ENCODE data around the gene SMARCAL1.
"Not testable (repeated sequence)": the region's sequence is repeated elsewhere in the genome, so short reads cannot be mapped to it uniquely, and the experiment has no call there.

Gene SMARCAL1

GRCh38 chr2:216517447-216518225 is 105.4 kb downstream of the SMARCAL1 start:
- Histone ChIP-seq H3K4me1 (ENCODE audit: control insufficient read depth, insufficient read depth, low read length) (no peaks in the 10 kb centered on the region), H3K36me3 (ENCODE audit: control insufficient read depth, insufficient read depth, low read length) (peaks cover 8% of the 10 kb centered on the region), H3K9ac (ENCODE audit: low read depth, low read length) (no peak overlapping the region), H3K27me3 (ENCODE audit: control insufficient read depth, insufficient read depth, low read length) (no peaks in the 10 kb centered on the region), H3K9me3 (ENCODE audit: control insufficient read depth, insufficient read depth, low read length) (no peaks in the 10 kb centered on the region), H3K4me3 (ENCODE audit: low read depth, low read length) (no peak overlapping the region)

GRCh38 chr2:216518566-216519119 is 106.4 kb downstream of the SMARCAL1 start:
- not testable (repeated sequence) for H3K9ac ChIP-seq (ENCODE audit: low read depth, low read length); H3K9me3 ChIP-seq (ENCODE audit: control insufficient read depth, insufficient read depth, low read length); H3K36me3 ChIP-seq (ENCODE audit: control insufficient read depth, insufficient read depth, low read length); H3K27me3 ChIP-seq (ENCODE audit: control insufficient read depth, insufficient read depth, low read length); H3K4me3 ChIP-seq (ENCODE audit: low read depth, low read length); H3K4me1 ChIP-seq (ENCODE audit: control insufficient read depth, insufficient read depth, low read length)

- Histone ChIP-seq H3K4me1 (ENCODE audit: control insufficient read depth, insufficient read depth, low read length) (no peaks in the 10 kb centered on the region), H3K9ac (ENCODE audit: low read depth, low read length) (no peak overlapping the region), H3K9me3 (ENCODE audit: control insufficient read depth, insufficient read depth, low read length) (no peaks in the 10 kb centered on the region), H3K36me3 (ENCODE audit: control insufficient read depth, insufficient read depth, low read length) (peaks cover 8% of the 10 kb centered on the region), H3K4me3 (ENCODE audit: low read depth, low read length) (no peak overlapping the region), H3K27me3 (ENCODE audit: control insufficient read depth, insufficient read depth, low read length) (no peaks in the 10 kb centered on the region)
These were observed 107.0 kb downstream of the SMARCAL1 start for GRCh38 chr2:216519154-216519762.

- Histone ChIP-seq H3K27me3 (ENCODE audit: control insufficient read depth, insufficient read depth, low read length) (no peaks in the 10 kb centered on the region), H3K36me3 (ENCODE audit: control insufficient read depth, insufficient read depth, low read length) (peaks cover 8% of the 10 kb centered on the region), H3K9ac (ENCODE audit: low read depth, low read length) (no peak overlapping the region), H3K9me3 (ENCODE audit: control insufficient read depth, insufficient read depth, low read length) (no peaks in the 10 kb centered on the region), H3K4me3 (ENCODE audit: low read depth, low read length) (no peak overlapping the region), H3K4me1 (ENCODE audit: control insufficient read depth, insufficient read depth, low read length) (no peaks in the 10 kb centered on the region)
These were observed 107.8 kb downstream of the SMARCAL1 start for GRCh38 chr2:216520112-216520511.

GRCh38 chr2:216522892-216523502 is 110.7 kb downstream of the SMARCAL1 start:
- Histone ChIP-seq H3K4me1 (ENCODE audit: control insufficient read depth, insufficient read depth, low read length) (no peaks in the 10 kb centered on the region), H3K27me3 (ENCODE audit: control insufficient read depth, insufficient read depth, low read length) (no peaks in the 10 kb centered on the region), H3K9ac (ENCODE audit: low read depth, low read length) (no peak overlapping the region), H3K4me3 (ENCODE audit: low read depth, low read length) (no peak overlapping the region), H3K9me3 (ENCODE audit: control insufficient read depth, insufficient read depth, low read length) (no peaks in the 10 kb centered on the region), H3K36me3 (ENCODE audit: control insufficient read depth, insufficient read depth, low read length) (peaks cover 11% of the 10 kb centered on the region)

- H3K9me3 ChIP-seq (ENCODE audit: control insufficient read depth, insufficient read depth, low read length): no peaks in the 10 kb centered on the region
These were observed 113.7 kb downstream of the SMARCAL1 start for GRCh38 chr2:216525972-216526371.

GRCh38 chr2:216526939-216527338 is 114.7 kb downstream of the SMARCAL1 start:
- Histone ChIP-seq H3K9ac (ENCODE audit: low read depth, low read length) (no peak overlapping the region), H3K9me3 (ENCODE audit: control insufficient read depth, insufficient read depth, low read length) (no peaks in the 10 kb centered on the region), H3K4me1 (ENCODE audit: control insufficient read depth, insufficient read depth, low read length) (no peaks in the 10 kb centered on the region), H3K36me3 (ENCODE audit: control insufficient read depth, insufficient read depth, low read length) (peaks cover 3% of the 10 kb centered on the region), H3K4me3 (ENCODE audit: low read depth, low read length) (no peak overlapping the region), H3K27me3 (ENCODE audit: control insufficient read depth, insufficient read depth, low read length) (no peaks in the 10 kb centered on the region)

More at GRCh38 chr2:216525972-216526371, 113.7 kb downstream of the SMARCAL1 start:
- Histone ChIP-seq H3K36me3 (ENCODE audit: control insufficient read depth, insufficient read depth, low read length) (peaks cover 3% of the 10 kb centered on the region), H3K4me1 (ENCODE audit: control insufficient read depth, insufficient read depth, low read length) (no peaks in the 10 kb centered on the region), H3K4me3 (ENCODE audit: low read depth, low read length) (no peak overlapping the region), H3K27me3 (ENCODE audit: control insufficient read depth, insufficient read depth, low read length) (no peaks in the 10 kb centered on the region), H3K9ac (ENCODE audit: low read depth, low read length) (no peak overlapping the region)

- no peaks in the 10 kb centered on the region for H3K27me3 ChIP-seq (ENCODE audit: control insufficient read depth, insufficient read depth, low read length)
- no peak overlapping the region for H3K4me3 ChIP-seq (ENCODE audit: low read depth, low read length)
- H3K36me3 ChIP-seq (ENCODE audit: control insufficient read depth, insufficient read depth, low read length): peaks cover 3% of the 10 kb centered on the region
- H3K4me1 ChIP-seq (ENCODE audit: control insufficient read depth, insufficient read depth, low read length): no peaks in the 10 kb centered on the region
- H3K9me3 ChIP-seq (ENCODE audit: control insufficient read depth, insufficient read depth, low read length): no peaks in the 10 kb centered on the region
- H3K9ac ChIP-seq (ENCODE audit: low read depth, low read length): no peak overlapping the region
These were observed 115.3 kb downstream of the SMARCAL1 start for GRCh38 chr2:216527600-216527999.

- no peak overlapping the region for H3K9ac ChIP-seq (ENCODE audit: low read depth, low read length)
- H3K9me3 ChIP-seq (ENCODE audit: control insufficient read depth, insufficient read depth, low read length): no peaks in the 10 kb centered on the region
- H3K36me3 ChIP-seq (ENCODE audit: control insufficient read depth, insufficient read depth, low read length): peaks cover 3% of the 10 kb centered on the region
- no peak overlapping the region for H3K4me3 ChIP-seq (ENCODE audit: low read depth, low read length)
- no peaks in the 10 kb centered on the region for H3K4me1 ChIP-seq (ENCODE audit: control insufficient read depth, insufficient read depth, low read length)
- no peaks in the 10 kb centered on the region for H3K27me3 ChIP-seq (ENCODE audit: control insufficient read depth, insufficient read depth, low read length)
These were observed 120.3 kb downstream of the SMARCAL1 start for GRCh38 chr2:216532562-216532961.
